Progenitor cell of endocrine pancreas (in vitro differentiated cells): ENCODE results near the gene RANGRF. TPM values are rescaled to one million over a fixed set of nuclear protein-coding genes. Genes with fewer than 3 reads are reported as not detected.
A peak's percentile ranks its signal among the peaks of the same experiment; 100 is the strongest.

Experiments
- DNase-seq: peaks from one replicate; pipeline ENCODE4 v3.0.0; 2021; ENCODE audit warnings: low spot score; ENCODE audit not compliant: unreplicated experiment
- H3K27ac Mint-ChIP-seq: 2 replicates; pipeline ENCODE4 v1.8.0; 2021; ENCODE audit warnings: mild to moderate bottlenecking, moderate library complexity, mixed read lengths
- H3K27me3 Mint-ChIP-seq: 2 replicates; pipeline ENCODE4 v1.8.0; 2021; ENCODE audit warnings: mixed read lengths
- H3K36me3 Mint-ChIP-seq: 2 replicates; pipeline ENCODE4 v1.8.0; 2022; ENCODE audit warnings: mixed read lengths; ENCODE audit not compliant: insufficient read depth
- H3K4me1 Mint-ChIP-seq: 2 replicates; pipeline ENCODE4 v1.8.0; 2021; ENCODE audit warnings: low read depth, mixed read lengths
- H3K4me3 Mint-ChIP-seq: 2 replicates; pipeline ENCODE4 v1.8.0; 2021; ENCODE audit warnings: low read depth, mild to moderate bottlenecking, moderate library complexity, mixed read lengths
- H3K9me3 Mint-ChIP-seq: 2 replicates; pipeline ENCODE4 v1.8.0; 2021; ENCODE audit warnings: low read depth, mixed read lengths
- CTCF ChIP-seq: fragments of 200-600 bp; sonication (generic); IDR thresholded peaks from one replicate; pipeline ENCODE4 v1.5.0; 2021; ENCODE audit warnings: antibody characterized with exemption, mild to moderate bottlenecking; ENCODE audit not compliant: unreplicated experiment
- total RNA-seq: library from RNA; stranded (reverse); gene quantifications from 2 replicates; pipeline ENCODE4 v1.2.1, GENCODE V29; 2021

RANGRF gene
- total RNA-seq, 1 donor from 2014 or later, result 31.2 TPM

DNA sequence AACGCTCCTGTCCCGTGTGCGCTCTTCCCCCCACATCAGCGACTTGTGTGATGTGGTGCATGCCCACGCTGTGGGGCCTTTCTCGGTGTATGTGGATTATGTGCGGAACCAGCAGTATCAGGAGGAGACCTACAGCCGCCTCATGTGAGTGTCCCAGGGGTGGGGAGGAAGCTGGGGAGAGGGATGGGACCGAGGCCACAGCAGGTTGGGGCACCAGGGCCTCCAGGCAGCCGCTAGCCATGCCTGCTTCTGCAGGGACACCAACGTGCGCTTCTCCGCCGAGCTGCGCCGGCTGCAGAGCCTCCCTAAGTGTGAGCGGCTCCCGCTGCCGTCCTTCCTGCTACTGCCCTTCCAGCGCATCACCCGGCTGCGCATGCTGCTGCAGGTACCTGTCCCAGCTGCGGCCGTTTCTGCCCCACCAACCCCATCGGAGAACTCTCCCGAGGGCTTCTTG is 27.3 kb downstream of the RANGRF start:
- no peak for TF ChIP-seq CTCF
- Mint-ChIP-seq H3K36me3 (no peaks in the 10 kb centered on the region), H3K27ac (no peak overlapping the region), H3K4me3 (peak overlapping the region; percentile 55), H3K4me1 (peaks cover 17% of the 10 kb centered on the region), H3K27me3 (peaks cover 62% of the 10 kb centered on the region), H3K9me3 (no peaks in the 10 kb centered on the region)
- no peak for DNase-seq

GRCh38 chr17:8318010-8318935 is 29.8 kb downstream of the RANGRF start:
- H3K4me3 Mint-ChIP-seq, result no peak overlapping the region
- H3K4me1 Mint-ChIP-seq, result peaks cover 17% of the 10 kb centered on the region
- H3K9me3 Mint-ChIP-seq, result no peaks in the 10 kb centered on the region
- no peak overlapping the region for H3K27ac Mint-ChIP-seq
- no peak for DNase-seq
- no peak for TF ChIP-seq CTCF
- H3K27me3 Mint-ChIP-seq, result peaks cover 48% of the 10 kb centered on the region
- H3K36me3 Mint-ChIP-seq, result no peaks in the 10 kb centered on the region

DNA sequence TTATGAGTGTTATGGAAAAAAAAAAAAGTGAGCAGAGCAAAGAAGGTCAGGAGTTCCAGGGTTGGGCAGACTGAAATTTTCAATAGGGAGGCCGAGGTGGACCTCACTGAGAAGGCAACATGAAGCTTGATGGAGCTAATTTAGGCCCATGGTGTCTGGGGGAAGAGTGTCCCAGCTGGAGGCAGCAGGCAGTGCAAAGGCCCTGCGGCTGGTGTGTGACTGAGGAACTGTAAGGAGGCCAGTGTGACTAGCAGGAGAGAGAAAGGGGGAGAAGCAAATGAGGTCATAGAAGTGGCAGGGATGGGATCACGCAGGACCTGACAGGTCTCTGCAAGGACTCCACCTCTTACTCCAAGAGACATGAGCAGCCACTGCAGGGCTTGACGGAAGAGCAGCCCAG is 31.8 kb downstream of the RANGRF start:
- peaks cover 8% of the 10 kb centered on the region for H3K4me1 Mint-ChIP-seq
- no peaks in the 10 kb centered on the region for H3K9me3 Mint-ChIP-seq
- no peaks in the 10 kb centered on the region for H3K36me3 Mint-ChIP-seq
- H3K27me3 Mint-ChIP-seq, result peaks cover 40% of the 10 kb centered on the region
- no peak for TF ChIP-seq CTCF
- no peak overlapping the region for H3K27ac Mint-ChIP-seq
- no peak for DNase-seq
- H3K4me3 Mint-ChIP-seq, result no peak overlapping the region

- no peak overlapping the region for H3K27ac Mint-ChIP-seq
- no peak for DNase-seq
- H3K27me3 Mint-ChIP-seq, result peaks cover 35% of the 10 kb centered on the region
- H3K9me3 Mint-ChIP-seq, result no peaks in the 10 kb centered on the region
- no peak for TF ChIP-seq CTCF
- H3K36me3 Mint-ChIP-seq, result no peaks in the 10 kb centered on the region
- H3K4me3 Mint-ChIP-seq, result no peak overlapping the region
- H3K4me1 Mint-ChIP-seq, result peaks cover 2% of the 10 kb centered on the region
These were observed 32.5 kb downstream of the RANGRF start for GRCh38 chr17:8320990-8321389.

DNA sequence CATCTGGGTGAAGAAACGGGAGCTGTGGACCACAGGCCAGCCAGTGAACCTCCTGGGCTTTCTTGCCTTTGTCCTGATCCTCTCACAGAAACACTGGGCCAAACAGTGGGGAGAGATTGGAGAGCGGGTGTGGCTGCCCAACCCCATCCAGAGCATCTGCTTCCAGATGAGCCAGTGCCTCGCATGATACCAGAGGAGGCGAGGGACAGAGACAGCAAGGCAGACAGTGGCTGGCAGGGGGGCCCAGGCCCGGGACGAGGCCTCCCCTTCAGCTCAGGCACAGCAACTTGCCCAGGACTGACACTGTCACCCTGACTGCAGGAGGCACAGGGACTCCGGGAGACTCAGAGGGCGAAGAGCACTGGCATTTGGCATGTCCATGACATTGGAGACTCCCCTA is 33.6 kb downstream of the RANGRF start:
- Mint-ChIP-seq H3K4me3 (no peak overlapping the region), H3K4me1 (peaks cover 6% of the 10 kb centered on the region), H3K9me3 (no peaks in the 10 kb centered on the region), H3K36me3 (no peaks in the 10 kb centered on the region), H3K27me3 (peaks cover 32% of the 10 kb centered on the region), H3K27ac (no peak overlapping the region)
- no peak for TF ChIP-seq CTCF
- DNase-seq, result no peak
